ENCODE measurements around the gene CRX.

GRCh38 chr19:47813304-47813994 is 8.3 kb upstream of the CRX start:
- no peak for TF ChIP-seq CTCF (IDR thresholded peaks at IDR 0.05)
- no peak for TF ChIP-seq POLR2A (IDR thresholded peaks at IDR 0.05)
- no peak for TF ChIP-seq EP300 (IDR thresholded peaks at IDR 0.05)

All from ovary (tissue), 3 donors.